CD4-positive, alpha-beta T cell treated with Interleukin-21 for 1 hour (primary cell): ENCODE measurements around the gene PTPRF.

Experiments
- DNase-seq: peaks from one replicate; pipeline ENCODE4 v3.0.0-alpha.2; 2020

The PTPRF gene

GRCh38 chr1:43556782-43557181 lies 26.1 kb downstream of the PTPRF start:
- DNase-seq = no peak

- DNase-seq = no peak
Observed at GRCh38 chr1:43557744-43558245, 27.1 kb downstream of the PTPRF start.

- DNase-seq = no peak
Observed at GRCh38 chr1:43558346-43558841, 27.7 kb downstream of the PTPRF start.

- no peak for DNase-seq
Observed at GRCh38 chr1:43559714-43560113, 29.0 kb downstream of the PTPRF start.

GRCh38 chr1:43560286-43560685 lies 29.6 kb downstream of the PTPRF start:
- no peak for DNase-seq

- no peak for DNase-seq
Observed at GRCh38 chr1:43563876-43564539, 33.3 kb downstream of the PTPRF start.

- DNase-seq = no peak
Observed at GRCh38 chr1:43564551-43565348, 34.1 kb downstream of the PTPRF start.

GRCh38 chr1:43565600-43566360 lies 35.1 kb downstream of the PTPRF start:
- peak; percentile 22 for DNase-seq

- DNase-seq = no peak
Observed at GRCh38 chr1:43566382-43567044, 35.8 kb downstream of the PTPRF start.

GRCh38 chr1:43569175-43569574 lies 38.5 kb downstream of the PTPRF start:
- no peak for DNase-seq

GRCh38 chr1:43570277-43570676 lies 39.6 kb downstream of the PTPRF start:
- no peak for DNase-seq

GRCh38 chr1:43570715-43571114 lies 40.0 kb downstream of the PTPRF start:
- DNase-seq = no peak

- no peak for DNase-seq
Observed at GRCh38 chr1:43572084-43572483, 41.4 kb downstream of the PTPRF start.

GRCh38 chr1:43572538-43572937 lies 41.9 kb downstream of the PTPRF start:
- no peak for DNase-seq

- no peak for DNase-seq
Observed at GRCh38 chr1:43573066-43573800, 42.5 kb downstream of the PTPRF start.

GRCh38 chr1:43576521-43576920 lies 45.8 kb downstream of the PTPRF start:
- no peak for DNase-seq

GRCh38 chr1:43577655-43578542 lies 47.2 kb downstream of the PTPRF start:
- DNase-seq = no peak

- DNase-seq = no peak
Observed at GRCh38 chr1:43580039-43580438, 49.4 kb downstream of the PTPRF start.

- no peak for DNase-seq
Observed at GRCh38 chr1:43582162-43582566, 51.5 kb downstream of the PTPRF start.

GRCh38 chr1:43583058-43583457 lies 52.4 kb downstream of the PTPRF start:
- DNase-seq = no peak

GRCh38 chr1:43584204-43584603 lies 53.5 kb downstream of the PTPRF start:
- no peak for DNase-seq
